HG03095 (cell line): ENCODE data around the gene COPZ1.
"Not testable (repeated sequence)": the region's sequence is repeated elsewhere in the genome, so short reads cannot be mapped to it uniquely, and the experiment has no call there.

Source experiments
- ATAC-seq: cut with Tn5 transposase; IDR thresholded peaks from one replicate; pipeline ENCODE4 v1.9.1; 2021; ENCODE audit warnings: moderate library complexity; ENCODE audit not compliant: unreplicated experiment

Gene COPZ1, protein sequence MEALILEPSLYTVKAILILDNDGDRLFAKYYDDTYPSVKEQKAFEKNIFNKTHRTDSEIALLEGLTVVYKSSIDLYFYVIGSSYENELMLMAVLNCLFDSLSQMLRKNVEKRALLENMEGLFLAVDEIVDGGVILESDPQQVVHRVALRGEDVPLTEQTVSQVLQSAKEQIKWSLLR

DNA sequence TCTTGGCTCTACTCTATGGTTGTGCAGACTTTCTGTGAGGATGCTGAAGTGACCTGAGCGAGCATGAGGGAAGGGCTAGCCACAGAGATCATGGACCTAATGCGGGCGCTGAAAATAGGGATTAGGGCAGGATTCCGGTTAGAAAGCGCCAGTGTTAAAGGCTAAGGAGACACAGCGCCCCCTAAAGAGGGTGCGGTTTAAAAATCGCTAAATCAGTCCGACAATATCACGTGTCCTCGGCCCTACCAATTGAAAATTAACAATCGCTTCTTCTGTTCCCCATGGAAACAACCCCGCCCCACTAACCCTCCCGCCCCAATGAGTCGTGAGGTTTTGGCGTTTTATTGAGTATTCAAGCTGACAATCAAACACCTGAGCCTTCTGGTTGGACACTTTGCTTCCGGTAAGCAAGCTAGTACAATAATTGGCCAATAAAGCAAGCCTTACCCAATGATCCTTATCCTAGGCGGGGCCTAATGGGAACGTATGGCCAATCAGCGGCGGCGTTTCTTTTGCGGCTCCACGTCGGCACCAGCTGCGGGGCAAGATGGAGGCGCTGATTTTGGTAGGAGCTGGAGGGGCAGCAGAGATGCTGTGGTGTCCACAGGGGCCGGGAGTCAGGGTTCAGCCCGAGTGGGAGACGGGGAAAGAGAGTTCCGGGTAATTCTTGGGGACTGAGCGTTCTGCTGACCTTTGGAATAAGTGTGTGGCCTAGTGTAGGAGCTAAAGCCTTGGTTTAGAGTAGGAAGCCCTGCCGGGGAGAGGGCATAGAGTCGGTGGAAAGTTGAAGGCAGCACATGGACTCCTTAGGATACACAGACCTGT, at the start of gene COPZ1:
Gene COPZ1 (plus strand): TSS at position 515 of the 825 bp plus-strand sequence. CDS start 33 bp downstream, at position 548.
- ATAC-seq, result peak; percentile 98

DNA sequence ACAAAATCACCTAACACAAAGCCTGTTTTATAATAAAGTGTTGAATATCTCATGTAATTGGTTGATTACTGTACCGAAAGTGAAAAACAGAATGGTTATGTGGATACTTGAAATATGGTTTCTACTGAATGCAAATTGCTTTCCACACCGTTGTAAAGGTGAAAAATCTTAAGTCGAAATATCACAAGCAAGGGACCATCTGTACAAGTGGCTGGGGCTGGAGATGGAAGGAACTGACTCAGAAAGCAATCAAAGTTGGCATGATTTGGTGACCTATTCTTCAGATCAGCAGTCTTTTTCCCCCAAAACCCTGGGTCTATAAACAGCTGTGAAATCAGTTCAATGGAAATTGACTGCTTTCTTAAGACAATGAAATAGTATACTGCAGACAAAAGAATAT, 48.6 kb upstream of the COPZ1 start:
- no peak for ATAC-seq

DNA sequence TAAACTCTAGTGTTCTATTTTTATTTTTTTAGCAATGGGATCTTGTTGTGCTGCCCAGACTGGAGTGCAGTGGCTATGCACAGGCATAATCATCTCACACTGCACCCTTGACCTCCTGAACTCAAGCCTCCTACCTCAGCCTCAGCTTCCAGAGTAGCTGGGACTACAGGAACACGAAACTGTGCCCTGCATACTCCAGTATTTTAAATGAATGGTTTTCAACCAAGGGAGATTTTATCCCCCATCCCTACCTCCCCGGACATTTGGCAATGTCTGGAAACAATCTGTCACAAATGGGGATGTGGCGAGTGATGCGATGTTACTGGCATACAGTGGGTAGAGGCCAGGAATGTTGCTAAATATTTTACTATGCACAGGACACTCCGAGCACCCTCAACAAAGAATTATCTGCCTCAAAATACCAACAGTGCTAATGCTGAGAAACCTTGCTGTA, 47.1 kb upstream of the COPZ1 start:
- no peak for ATAC-seq

DNA sequence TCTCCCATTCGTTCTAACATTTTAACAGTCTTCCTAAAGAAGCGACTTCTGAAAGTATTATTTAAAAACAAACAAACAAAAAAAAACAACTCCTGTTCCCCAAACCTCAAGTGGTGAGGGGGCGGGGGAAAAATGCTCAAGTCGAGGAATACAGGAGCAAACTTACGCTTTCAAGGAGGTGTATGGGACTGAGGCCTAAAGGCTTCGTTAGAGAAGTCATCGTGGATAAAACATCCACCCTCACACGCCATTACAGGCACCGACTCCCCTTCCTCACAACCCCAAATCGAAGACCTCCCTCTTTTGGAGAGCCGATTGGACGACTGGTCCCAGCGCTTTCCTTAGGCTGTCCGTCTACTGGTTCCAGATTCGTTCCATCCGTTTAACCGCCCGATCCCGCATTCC, 45.7 kb upstream of the COPZ1 start:
- peak; percentile 0 for ATAC-seq

DNA sequence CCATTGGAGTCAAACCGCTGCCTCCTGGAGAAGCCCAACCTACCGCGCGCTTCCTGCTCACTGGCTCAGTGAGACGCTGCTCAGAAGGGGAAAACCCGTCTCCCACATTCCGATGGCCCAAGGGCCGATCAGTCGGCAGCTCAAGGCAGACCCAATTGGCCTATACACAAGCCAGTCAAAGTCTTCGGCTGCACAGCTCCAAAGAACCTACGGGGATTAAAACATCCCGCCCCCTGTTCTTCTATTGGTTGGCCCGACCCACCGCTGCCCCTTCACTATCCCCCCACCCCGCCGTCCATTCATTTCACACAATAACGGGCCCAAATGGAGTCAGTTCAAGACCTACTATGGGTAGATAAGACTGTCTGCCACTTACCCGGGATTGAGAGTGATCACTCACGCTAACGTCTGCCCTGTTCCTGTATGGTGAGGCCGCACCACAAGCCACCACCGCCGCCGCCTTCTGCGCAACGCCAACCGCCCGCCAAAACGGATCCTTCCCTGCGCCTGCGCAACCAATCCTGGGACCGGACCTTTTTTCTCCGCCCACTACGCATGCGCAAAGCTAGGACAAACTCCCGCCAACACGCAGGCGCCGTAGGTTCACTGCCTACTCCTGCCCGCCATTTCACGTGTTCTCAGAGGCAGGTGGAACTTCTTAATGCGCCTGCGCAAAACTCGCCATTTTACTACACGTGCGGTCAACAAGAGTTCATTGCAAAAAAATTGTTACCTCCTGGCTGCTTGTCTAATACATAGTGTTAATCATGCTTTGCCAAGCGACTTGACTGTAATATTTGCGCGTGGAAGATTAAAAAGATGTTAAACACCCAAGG, 45.1 kb upstream of the COPZ1 start, which contains the start of gene CBX5:
Gene CBX5 (minus strand): TSS at position 491 of the 836 bp plus-strand sequence. CDS start 22,472 bp downstream, outside the sequence.
- ATAC-seq, result peak; percentile 75

DNA sequence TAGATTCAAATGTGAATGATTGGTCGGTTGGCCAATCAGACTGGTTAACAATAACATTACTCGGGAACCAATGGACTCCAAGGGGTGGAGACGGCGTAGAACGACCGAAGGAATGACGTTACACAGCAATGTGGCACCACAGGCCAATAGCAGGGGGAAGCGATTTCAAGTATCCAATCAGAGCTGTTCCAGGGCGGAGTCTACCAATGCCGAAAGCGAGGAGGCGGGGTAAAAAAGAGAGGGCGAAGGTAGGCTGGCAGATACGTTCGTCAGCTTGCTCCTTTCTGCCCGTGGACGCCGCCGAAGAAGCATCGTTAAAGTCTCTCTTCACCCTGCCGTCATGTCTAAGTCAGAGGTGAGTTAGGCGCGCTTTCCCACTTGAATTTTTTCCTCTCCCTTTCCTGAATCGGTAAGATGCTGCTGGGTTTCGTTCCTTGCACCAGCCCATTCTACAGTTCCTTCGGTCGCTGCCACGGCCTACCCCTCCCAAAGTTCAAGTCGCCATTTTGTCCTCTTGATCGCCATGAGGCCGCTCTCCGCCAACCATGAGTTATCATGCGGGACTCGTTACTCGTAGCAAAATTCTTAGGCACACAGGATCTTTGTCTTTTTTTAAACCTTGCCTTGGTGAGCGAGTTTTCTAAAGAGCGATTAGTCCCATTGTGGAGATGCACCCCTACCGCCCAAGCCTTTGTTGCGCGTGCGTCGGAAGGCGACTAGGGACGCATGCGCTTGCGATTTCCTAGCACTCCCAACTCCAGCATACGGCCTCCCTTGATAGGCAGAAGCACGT, 44.3 kb upstream of the COPZ1 start, which contains the start of gene HNRNPA1:
Gene HNRNPA1 (plus strand): TSS at position 259 of the 793 bp plus-strand sequence. CDS start 82 bp downstream, at position 341.
- peak; percentile 85 for ATAC-seq

DNA sequence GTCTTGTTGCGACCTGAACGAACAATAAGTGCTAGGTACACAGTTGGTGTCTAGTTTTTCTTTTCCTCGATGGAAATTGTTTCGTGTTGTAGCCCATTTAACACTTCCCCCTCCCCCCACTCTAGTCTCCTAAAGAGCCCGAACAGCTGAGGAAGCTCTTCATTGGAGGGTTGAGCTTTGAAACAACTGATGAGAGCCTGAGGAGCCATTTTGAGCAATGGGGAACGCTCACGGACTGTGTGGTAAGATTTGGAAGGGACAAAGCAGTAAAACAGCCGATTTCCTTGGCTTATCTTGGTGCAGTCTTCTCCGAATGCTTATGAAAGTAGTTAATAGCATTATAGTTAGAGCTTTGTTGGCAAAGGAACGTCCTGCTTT, 43.7 kb upstream of the COPZ1 start:
- not testable (repeated sequence) for ATAC-seq

DNA sequence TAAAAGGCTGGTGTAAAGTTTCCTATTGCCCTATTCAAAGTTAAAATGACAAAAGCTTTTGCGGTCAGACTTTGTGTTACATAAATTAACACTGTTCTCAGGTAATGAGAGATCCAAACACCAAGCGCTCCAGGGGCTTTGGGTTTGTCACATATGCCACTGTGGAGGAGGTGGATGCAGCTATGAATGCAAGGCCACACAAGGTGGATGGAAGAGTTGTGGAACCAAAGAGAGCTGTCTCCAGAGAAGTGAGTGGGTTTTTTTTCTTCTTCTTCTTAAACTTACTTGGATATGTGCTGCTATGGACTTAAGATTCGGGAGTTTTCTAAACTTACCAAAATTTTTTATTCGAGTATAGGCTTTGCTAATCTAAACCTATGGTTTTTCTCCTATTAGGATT, 43.2 kb upstream of the COPZ1 start:
- ATAC-seq, result not testable (repeated sequence)

DNA sequence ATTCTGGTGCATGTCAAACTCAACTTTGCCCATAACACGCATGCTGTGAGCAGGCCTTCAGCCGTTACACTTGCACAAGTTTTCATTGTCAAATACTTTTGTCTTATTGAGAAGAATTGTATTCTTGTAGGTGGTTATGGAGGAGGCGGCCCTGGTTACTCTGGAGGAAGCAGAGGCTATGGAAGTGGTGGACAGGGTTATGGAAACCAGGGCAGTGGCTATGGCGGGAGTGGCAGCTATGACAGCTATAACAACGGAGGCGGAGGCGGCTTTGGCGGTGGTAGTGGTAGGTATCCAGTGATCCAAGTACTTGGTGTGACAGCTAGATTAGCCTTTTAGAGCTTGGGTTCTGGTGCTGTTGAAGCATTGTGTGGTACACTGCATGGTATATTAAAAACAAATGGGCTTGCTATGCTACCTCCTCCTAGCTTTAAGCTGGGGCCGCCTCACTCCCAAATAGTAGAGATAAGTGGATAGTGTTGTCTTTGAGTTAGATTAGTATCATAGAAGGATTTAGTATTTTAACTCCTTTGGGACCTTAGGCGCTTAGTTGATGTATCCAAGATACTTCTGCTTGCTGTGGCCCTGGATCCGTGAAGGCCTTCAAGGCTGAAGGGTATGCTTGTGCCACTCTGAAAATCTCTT, 41.9 kb upstream of the COPZ1 start:
- ATAC-seq, result no peak

DNA sequence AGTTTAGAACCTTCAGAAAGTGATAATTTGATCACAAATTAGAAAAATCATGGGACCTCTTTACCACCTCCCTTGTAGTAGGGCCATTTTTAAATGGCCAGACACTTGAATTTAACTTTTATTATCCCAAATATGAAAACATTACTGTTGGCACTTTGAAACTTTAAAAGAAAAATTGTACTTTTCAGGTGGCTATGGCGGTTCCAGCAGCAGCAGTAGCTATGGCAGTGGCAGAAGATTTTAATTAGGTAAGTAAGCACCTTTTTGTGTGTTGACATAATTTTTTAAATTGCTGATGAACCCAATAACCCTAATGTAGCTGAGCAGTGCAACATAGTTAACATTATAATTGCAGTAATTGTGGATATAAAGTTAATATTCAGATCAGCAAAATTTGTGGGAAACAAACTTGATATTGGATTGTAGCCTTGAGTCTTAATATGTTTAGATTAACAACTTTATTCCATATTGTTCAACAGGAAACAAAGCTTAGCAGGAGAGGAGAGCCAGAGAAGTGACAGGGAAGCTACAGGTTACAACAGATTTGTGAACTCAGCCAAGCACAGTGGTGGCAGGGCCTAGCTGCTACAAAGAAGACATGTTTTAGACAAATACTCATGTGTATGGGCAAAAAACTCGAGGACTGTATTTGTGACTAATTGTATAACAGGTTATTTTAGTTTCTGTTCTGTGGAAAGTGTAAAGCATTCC, 40.7 kb upstream of the COPZ1 start:
- ATAC-seq, result not testable (repeated sequence)

DNA sequence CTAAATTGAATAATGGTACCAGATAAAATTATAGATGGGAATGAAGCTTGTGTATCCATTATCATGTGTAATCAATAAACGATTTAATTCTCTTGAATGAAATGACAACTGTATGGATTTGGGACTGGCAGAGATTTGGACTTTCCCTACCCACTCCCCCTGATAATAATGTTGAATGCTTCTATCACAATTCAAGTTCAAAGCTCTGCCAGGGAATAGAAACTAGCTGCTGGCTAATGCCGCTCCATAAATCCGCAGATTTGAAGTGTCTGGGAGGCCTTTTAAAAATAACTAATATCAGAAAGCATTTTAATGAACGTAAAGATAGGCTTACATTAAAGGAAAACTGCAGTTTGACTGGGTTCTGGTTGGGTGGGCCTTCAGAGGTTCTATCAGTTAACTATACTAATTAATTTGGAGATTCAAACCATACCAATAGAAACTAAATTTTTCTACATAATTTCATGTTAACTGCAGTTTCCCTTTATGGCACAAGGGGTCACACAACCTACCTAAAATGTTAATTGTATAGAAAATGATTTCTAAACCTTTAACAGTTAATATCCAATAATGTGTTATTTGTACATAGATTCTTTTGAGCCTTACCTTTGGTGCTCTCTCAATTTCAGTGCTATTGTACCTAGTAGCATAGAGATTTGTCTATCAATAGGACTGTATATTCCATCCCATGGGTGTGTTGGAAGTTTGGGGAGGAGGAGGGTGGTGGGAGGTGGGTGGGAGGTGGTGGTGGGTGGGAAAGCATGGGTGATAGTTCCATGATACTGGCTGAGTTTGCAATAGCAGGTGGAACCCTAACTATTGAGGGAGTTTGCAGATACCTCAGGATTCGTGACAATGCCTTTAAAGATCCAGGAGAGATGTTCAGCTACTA, 39.5 kb upstream of the COPZ1 start:
- ATAC-seq, result no peak

DNA sequence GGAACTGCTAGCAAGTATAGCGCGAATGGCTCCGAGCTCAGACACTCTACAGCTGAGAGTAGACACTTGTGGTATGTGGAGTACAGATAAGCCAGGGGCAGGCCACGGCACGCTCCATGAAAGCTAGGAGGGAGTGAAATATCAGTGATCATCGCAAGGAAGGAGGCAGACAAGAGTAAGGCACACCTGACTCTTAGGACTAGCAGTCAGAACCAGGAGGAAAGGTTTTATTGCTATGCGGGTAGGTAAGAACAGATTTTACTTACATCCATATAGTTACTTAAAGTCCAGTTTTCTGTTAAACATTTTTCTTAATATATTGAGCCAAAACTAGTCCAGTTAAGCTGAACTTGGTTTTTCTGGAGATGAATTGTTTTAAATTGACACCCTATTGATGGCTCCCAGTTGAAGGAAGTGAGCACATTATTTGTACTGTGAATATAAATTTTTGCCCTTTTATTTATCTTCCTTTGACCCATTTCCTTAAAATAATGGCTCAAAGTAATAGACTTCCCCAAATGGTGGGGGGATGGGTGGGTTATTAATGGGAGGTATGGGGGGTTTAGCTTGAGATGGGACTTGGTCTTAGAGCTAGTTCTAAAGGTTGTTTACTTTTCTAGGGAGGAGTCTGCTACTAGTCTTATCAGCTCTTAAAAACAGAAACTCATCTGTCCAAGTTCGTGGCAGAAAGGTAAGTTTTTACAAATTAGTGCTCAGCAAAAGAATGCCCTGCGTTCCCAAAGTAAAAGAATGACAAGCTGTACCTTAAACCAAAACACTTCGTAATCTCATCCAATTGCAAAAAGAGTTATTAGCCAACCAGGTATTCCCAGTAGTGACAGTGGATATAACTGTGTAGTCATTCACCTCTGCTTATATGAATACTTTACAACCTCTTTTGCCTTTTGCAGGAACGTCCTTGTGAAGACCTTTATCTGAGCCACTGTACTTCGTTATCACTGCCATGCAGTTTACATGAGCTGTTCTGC, 38.6 kb upstream of the COPZ1 start:
- ATAC-seq, result no peak

DNA sequence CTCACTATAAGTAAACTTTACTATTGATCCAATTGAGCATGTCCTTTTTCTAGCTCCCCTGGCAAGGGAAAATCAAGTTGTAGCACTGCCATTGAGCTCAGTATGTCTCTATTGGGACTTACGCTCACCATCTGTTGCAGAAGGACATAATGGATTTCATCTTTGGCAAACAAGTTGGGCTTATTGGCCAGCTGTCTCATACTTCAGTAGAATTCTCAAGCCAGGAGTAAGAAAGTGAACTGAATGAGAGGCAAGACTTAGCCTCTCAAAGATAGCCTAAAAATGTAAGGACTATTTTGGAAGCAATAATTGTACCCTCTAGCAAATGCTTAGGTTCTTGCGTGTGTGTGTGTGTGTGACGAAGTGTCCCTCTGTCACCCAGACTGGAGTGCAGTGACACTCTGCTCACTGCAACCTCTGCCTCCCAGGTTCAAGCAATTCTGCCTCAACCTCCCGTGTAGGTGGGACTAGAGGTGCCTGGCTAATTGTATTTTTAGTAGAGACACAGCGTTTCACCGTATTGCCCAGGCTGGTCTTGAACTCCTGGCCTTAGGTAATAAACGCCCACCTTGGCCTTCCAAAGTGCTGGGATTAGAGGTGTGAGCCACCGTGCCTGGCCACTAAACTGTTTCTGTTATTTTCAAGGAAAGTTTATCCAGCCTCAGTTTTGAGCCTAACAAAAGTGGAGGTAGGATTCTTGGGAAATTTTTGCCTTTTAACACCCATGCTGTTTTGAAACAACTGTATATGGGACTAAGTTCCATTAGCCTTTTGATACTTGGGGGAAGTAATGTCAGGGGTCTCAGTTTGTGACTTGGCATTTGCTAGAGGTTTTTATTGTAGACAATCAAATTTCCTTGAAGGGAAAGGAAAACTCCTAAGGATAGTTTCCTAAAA, 37.4 kb upstream of the COPZ1 start:
- no peak for ATAC-seq

DNA sequence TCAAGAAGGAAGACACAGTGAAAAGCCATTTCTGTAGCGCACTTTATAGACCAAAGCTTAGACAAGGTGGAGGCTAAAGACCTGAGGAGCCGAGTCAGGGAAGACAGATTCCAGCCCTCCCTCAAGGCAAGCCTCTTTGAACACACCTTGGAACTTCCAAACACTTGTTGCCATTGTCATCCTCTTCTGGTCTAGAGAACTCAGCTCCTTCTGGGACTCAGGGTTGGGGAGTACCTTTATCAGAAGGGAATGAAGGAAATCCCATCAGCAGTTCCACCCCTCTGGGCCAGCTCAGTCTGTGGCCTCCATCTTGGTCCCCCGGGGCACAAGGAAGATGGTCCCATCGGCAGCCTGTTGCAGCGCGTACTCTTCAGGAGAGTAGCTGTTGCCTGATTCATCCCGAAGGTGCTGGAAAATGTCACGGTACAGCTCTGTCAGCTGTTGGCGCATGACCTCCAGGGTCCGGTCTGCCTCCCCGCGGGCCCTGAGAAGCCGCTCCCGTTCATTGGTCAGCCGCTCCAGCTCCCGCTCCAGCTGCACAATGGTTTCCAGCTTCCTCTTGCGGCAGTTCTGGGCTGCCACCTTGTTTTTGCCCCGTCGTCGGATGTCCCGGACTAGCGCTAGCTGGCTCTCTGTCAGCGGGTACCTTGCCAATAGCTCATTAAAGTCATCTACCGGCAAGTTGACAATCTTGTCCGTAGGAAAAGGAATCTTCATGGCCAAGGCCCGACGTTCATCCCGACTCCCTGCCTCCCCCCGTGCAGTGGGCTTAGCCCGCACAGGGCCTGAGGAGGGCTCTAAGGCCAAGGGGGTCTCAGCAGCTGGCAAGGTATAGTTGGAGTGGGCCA, 32.6 kb upstream of the COPZ1 start:
- no peak for ATAC-seq

DNA sequence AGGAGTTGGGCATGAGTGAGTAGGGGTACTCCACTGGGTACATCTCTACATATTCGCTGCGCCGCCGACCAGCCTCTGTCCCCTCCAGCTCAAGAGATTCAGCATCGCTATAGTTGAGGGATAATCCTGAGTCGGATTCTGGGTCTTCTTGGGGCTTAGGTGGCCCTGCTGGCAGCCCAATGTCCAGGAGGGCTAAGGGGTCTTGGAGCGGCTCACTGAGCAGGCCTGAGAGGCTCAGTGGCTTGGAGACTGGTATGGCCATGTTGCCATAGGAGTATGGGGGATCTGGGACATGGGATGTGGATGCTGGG, 32.0 kb upstream of the COPZ1 start:
- ATAC-seq, result no peak
